ENCODE data around the gene SFXN1. TPM values are rescaled to one million over a fixed set of nuclear protein-coding genes. Genes with fewer than 3 reads are reported as not detected.

Gene SFXN1
- total and polyA plus RNA-seq, 2 of the 4 experiments (the other 2 are of a cell fraction): 131 to 410 TPM

GRCh38 chr5:175569701-175570100 lies 91.3 kb downstream of the SFXN1 start:
- H2AK9ac ChIP-seq (replicated peaks; ENCODE audit: low read depth, low read length, poor library complexity): no peak overlapping the region
- no peak overlapping the region for H4K5ac ChIP-seq (ENCODE audit: low read depth, low read length)
- no peak overlapping the region for H3K9ac ChIP-seq (ENCODE audit: low read depth, low read length)
- ATAC-seq (ENCODE audit: low read depth) (no peak), DNase-seq (no peak)
- H2BK15ac ChIP-seq (ENCODE audit: low read depth, low read length): no peak overlapping the region
- no peaks in the 10 kb centered on the region for H3K4me1 ChIP-seq (ENCODE audit: control insufficient read depth, insufficient read depth, low read length)
- no peak overlapping the region for H3K4me3 ChIP-seq (ENCODE audit: insufficient read depth, low read depth, low read length)
- H3K18ac ChIP-seq (ENCODE audit: low read depth, low read length): no peak overlapping the region
- H3K4ac ChIP-seq (ENCODE audit: low read depth, low read length): no peak overlapping the region
- no peak overlapping the region for H2BK120ac ChIP-seq (ENCODE audit: low read depth, low read length)
- TF ChIP-seq POLR2A (IDR thresholded peaks at IDR 0.05; ENCODE audit: low read depth, low read length): no peak
- TF ChIP-seq RCOR1 (IDR thresholded peaks at IDR 0.05; ENCODE audit: insufficient replicate concordance, low read length): no peak
- TF ChIP-seq CTCF (conservative IDR thresholded peaks at IDR 0.05; ENCODE audit: low read depth, low read length): no peak
- no peak for TF ChIP-seq SMC3 (IDR thresholded peaks at IDR 0.05; ENCODE audit: low read depth, low read length)
- H3K4me2 ChIP-seq (ENCODE audit: low read depth, low read length): no peak overlapping the region
- no peaks in the 10 kb centered on the region for H3K79me1 ChIP-seq (ENCODE audit: low read depth in 1 of 2, low read length in 2 of 2)
- H3K23ac ChIP-seq (ENCODE audit: low read depth, low read length): no peak overlapping the region
- H3K27me3 ChIP-seq (ENCODE audit: control insufficient read depth, insufficient read depth, low read length): no peaks in the 10 kb centered on the region
- H4K20me1 ChIP-seq (ENCODE audit: insufficient read depth, low read length): no peaks in the 10 kb centered on the region
- H4K8ac ChIP-seq (ENCODE audit: low read depth in 2 of 2, low read length in 2 of 2): no peak overlapping the region
- H4K91ac ChIP-seq (ENCODE audit: insufficient read depth, low read depth, low read length): no peak overlapping the region
- H3K9me3 ChIP-seq (ENCODE audit: control insufficient read depth, insufficient read depth, low read length): peaks cover 5% of the 10 kb centered on the region; the same call in 1 of the 2 replicates
- no peak overlapping the region for H3K14ac ChIP-seq (replicated peaks; ENCODE audit: low read depth, low read length)
- intact Hi-C loops (cut with micrococcal nuclease): no loop called here
- dilution Hi-C loops (cut with HindIII; ENCODE audit: low sequenced_read_pairs, unreplicated experiment): no loop called here
- POLR2A ChIA-PET (ENCODE audit: unreplicated experiment): no interaction called here
- WGBS, 2 experiments (ENCODE audit: extremely low coverage in 2 of 2, insufficient read length in 1 of 2): 67% methylated on average over 1 of the region's 4 CpGs; no CpG with 5 or more reads in 1 of the 2 experiments
- in situ Hi-C loops (cut with MboI; ENCODE audit: low sequenced_read_pairs): no loop called here
- CTCF ChIA-PET: no interaction called here
- H3K9me1 ChIP-seq (ENCODE audit: insufficient read depth, low read length): no peaks in the 10 kb centered on the region
- H3K56ac ChIP-seq (ENCODE audit: extremely low read depth, insufficient read depth, low read length): no peak overlapping the region
- H2BK20ac ChIP-seq (ENCODE audit: low read depth, low read length): no peak overlapping the region
- no peak overlapping the region for H2BK5ac ChIP-seq (ENCODE audit: low read depth, low read length, poor library complexity, severe bottlenecking)
- H2AK5ac ChIP-seq (ENCODE audit: low read depth, low read length): no peak overlapping the region
- no peak overlapping the region for H2AFZ ChIP-seq (replicated peaks; ENCODE audit: low read length, poor library complexity)
- BruUV-seq (replicated peaks): no TSS peak
- H3K27ac ChIP-seq (ENCODE audit: insufficient read depth, low read length): no peak overlapping the region
- H3K36me3 ChIP-seq (ENCODE audit: control insufficient read depth, insufficient read depth, low read length): no peaks in the 10 kb centered on the region
